HTR-8/SVneo (cell line): Measurements from ENCODE around the gene MYL5.
A peak's percentile ranks its signal among the peaks of the same experiment; 100 is the strongest.
"Not testable (repeated sequence)": the region's sequence is repeated elsewhere in the genome, so short reads cannot be mapped to it uniquely, and the experiment has no call there.

Experiments used
- DNase-seq: peaks from one replicate; pipeline ENCODE4 v3.0.0; 2011; ENCODE audit warnings: low spot score, mixed read lengths; ENCODE audit not compliant: insufficient read length
- FAIRE-seq: peaks from 2 replicates; lab custom pipeline; 2011; peaks lifted over from hg19 to GRCh38; lab: Jason Lieb, UNC

Gene MYL5

DNA sequence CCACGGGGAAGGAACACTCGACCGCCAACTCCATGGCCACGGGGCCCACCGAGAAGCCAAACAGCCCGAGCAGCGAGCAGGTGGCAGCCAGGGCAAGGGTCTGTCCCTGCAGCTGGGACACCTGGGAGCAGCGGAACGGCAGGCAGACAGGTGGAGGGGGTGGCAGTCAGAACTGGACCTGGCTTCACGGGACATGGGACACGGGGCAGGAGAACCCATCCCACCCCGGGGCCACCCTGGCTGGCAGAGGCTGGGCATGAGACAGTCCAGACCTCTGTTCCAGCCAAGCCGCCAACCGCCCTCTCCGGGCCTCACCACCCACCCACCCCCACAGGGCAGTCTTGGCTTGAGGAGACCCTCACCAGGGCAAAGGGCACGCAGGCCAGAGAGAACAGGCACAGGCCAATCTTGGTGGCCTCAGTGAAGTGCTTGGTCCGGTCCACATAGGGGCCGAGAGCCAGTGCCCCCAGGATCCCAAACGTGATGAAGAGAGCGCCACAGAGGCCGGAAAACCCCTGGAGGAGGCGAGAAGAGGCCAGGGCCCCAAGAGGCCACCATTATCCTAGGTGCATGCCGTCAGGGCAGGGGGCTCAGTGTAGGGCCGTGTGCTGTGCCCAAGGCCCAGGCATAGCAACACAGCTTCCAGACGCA is 9.0 kb downstream of the MYL5 start:
- no peak for DNase-seq
- no peak for FAIRE-seq

DNA sequence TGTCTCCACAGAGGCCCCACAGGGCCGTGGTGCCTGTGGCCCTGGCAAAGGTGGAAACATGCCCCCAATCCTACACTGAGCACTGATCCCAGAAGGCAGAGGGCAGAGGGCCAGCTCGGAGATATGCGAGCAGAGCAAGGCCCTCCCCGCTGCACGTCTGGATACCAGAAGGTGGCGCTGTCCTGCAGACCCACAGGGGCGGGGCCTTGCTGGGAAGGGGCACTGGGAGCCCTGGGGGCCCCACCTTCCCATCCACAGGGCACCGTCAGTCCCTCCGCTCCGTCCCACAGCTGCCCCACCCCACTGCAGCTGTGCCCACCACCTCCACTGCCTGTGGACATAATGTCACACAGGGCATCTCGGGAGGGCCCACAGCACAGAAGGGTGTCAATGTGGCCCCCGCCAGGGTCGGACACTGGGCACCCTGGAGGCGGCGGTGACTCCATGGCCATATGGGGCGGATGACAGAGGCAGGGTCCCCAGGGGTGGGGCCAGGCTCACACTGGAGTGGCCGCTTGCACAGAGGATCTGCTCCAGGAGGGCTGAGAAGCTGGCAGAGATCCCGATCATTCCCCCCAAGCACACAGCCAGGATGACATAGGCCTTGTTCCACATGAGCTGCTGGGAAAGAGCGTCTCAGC is 9.8 kb downstream of the MYL5 start:
- no peak for FAIRE-seq
- no peak for DNase-seq

DNA sequence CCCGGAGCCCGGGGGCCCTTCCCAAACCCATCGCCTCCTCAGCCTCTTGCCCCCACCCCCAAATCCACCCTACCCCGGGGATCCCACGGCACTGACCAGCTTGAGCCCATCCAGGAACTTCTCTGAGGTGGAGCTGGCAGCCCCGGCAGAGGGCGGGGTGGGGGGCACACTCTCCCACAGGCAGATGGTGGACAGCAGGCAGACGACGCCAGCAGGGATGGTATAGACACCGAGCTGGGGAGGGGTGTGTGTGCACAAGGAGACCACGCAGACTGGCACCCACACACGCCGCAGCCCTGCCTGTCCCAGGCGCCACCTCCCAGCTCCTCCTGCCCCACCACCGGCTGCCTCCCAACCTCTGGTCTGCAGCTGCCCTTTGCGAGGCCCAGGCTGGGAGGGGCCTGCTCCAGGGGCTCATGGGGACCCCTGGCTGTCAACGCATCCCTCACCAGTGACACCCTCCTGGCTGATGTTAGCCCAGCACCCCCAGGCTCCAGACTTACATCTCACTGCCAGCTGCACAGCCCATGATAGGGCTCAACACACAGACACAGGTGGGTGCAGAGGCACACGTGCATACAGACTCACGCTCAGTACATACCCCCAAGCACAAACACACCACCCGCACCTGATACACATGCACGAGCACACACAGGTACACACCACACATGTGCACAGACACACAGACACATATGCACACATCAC is 10.4 kb downstream of the MYL5 start:
- DNase-seq (no peak), FAIRE-seq (peak; percentile 82)

DNA sequence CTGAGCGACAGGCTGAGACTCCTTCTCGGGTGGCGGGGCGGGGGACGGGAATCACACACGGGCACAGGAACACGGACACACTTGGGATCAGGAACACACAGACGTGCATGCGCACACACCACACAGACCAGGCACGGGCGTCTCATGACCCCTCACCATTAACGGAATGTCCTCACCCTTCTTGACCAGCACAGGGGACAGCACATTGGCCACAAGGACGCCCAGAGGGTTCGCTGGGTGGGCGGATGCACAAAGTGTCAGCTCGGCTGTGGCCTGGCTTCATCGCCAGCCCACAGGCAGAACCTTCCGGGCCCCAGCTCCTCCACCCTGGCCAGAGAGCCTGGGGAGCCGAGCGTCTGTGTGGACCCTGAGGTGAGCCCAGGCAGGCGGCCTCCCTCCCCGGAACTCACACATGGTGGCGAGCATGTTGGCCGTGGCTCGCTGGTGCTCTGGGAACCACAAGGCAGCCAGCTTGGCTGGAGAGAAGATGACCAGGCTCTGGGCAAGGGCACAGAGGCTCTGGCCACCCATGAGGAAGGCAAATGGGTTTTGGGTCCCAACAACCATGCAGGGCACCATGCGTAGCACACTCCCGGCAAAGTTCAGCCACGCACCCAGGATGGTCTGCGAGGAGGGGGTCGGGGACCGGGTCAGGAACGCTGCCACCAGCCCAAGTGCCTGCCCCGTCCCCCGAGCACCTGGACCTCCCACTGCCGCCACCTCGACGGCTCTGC is 11.5 kb downstream of the MYL5 start:
- DNase-seq (no peak), FAIRE-seq (no peak)

DNA sequence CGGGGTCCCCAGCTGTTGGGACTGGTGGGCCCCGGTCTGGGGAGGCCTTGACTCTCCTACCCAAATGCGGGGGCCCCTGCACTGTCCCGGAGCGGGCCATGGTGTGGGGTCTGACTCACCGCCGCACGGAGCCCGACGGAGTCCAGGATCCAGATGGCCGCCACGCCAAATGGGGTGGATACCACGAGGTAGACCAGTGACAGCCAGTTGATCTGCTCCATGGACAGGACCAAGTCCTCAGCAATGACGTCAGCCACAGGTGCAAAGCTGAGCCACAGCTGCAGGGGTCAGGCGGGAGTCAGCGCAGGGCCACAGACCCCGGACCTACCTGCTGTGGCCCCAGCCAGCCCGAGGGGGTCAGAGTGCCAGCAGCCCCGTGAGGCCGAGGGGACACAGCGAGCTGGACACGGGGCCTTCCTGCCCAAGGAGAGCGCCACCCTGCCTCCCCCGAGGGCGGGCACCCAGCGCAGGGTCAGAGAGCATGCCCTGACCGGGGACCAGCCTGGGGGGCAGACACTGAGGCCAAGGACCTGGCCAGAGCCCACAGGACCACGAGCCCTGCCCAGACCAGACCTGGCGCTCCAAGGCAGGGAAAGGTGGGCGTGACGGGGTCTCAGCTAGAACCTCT is 12.2 kb downstream of the MYL5 start:
- DNase-seq = no peak
- no peak for FAIRE-seq

DNA sequence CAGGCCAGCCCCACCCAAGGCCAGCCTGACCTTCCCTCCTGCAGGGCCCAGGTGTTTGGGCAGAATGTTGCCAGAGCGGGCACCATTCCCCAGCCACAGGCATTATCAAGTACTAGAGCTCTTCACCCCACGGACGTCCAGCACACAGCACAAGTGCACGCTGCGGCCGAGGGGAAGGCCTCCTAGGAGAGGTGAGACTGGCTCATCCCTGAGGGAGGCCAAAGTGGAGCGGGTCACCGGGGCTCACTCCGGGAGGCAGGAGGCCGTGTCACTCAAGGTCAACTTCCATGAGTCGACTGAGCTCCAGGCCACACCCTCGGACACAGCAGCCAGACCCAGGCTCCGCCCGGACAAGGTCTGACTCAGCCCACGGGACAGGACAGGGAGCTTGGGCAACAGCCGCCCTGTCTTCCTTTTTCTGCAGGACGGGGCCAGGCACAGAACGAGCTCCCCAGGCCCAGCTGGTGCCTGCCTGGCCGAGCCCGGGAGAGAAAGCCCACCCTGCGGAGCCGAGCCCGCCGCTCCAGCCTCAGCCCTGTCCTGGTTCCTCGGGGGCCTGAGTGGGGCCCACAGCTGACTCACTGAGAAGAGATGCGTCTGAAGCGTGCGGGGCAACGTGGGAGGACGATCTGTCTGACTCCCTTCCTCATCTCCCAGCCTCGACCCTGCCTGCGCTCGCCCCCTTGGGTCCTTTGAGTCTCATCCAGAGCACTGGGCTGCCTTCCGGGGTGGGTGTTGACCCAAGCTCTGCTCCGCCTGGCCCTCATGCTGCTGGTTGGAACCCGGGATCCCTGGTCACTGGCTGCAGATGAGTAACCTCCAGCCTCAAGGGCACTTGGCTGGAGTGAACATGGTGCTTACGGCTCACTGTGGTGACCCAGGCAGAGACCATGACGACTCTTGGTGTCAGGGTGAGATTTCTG is 13.0 kb downstream of the MYL5 start:
- peak; percentile 93 for DNase-seq
- FAIRE-seq = peak; percentile 94

DNA sequence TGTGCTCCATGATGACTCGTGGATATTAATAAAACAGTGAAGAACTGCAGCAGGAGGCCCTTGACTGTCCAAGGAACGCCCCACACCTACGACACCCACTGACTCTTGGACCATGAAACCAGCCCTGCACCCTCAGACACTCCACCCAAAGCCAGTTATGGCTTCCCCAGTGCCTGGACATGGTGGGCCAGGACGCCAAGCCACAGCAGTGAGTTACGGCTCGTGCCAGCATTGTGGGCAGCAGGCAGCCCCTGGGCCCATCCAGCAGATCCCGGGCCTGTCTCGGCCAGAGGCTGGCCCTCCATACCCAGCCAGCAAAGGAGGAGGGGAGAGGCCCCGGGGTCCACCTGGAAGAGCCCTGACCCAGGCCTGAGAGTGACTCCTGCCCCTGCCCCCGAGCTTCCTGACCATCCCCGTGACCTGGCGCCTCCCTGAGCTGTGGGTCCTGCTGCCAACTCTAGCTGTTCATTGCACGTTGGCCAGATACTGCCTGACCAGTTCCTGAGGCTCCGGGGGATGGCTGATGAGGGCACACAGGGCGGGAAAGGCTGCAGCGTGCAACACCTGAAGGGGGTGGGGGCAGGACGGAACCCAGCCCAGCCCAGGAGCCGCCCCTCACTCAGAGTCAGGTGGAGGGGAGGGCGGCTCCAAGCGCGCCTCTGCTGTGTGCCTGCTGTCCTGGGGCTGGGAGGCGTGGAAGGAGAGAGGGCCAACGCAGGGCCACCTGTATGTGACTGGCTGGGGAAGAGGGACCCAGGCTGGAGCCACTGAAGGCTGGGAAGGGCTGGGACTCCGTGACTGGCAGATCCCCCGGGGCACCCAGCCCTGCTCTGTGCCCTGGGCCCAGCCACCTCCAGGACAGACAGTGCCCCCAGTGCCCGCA is 13.9 kb downstream of the MYL5 start:
- FAIRE-seq (no peak), DNase-seq (no peak)

DNA sequence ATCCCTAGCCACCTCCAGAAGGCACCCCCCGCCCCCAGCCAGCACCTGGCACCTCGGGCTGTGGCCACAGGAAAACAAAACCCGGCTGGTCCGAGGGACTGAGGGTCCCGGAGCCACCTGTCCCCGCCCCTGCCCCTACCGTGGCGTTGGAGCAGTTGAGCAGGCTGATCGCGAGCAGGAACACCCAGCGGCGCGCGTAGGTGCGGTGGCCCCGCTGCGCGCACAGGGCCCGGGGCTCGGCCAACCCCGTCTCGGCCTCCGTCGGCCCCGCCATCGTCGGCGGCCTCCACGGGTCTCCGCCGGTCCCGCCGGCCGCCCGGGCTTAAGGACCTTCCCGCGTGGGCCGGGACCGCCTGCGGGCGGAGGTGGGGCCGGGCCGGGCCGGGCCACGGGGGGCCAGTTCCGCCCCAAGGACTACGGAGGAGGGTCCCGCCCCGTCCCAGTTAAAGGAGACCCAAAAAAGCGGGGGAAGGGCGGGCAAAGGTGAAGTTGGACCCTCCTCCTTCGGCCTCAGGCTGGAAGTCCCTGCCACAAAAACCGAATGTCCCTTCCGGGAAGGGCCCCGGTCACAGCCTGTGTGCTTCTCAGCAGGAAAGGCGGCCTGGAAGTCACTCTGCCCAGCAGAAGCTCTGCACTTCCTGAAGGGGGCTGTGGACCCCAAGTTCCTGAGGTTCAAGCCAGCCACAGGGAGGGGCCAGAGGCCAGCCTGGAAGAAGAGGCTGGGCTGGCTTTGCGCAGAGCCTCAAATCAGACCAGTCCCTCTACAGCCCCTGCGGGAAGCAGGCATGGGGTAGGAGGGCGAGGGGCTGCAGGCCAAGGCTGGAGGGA is 14.7 kb downstream of the MYL5 start, which contains the start of gene SLC49A3:
Gene SLC49A3, minus strand, starts transcription at position 298 of the 828 bp plus-strand sequence. Its CDS starts 24 bp downstream, at position 274.
- no peak for FAIRE-seq
- no peak for DNase-seq

DNA sequence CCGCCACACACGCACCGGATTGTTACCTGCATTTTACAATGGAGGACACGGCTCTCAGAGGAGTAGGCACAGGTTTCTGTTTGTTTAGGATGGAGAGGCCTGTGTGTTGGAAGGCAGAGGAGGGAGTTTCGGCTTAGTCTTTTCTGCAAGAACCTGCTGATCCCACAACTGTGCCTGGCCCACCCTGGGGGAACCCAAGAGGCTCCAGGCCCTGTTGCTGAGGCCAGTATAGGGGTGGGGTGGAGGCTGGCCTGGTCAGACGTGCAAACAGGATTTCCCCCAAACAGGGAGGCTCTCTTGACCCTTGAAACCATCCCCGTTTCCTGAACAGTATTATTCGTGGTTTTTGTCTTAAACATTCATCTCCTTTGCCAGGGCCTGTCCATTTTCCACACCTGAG is 15.4 kb downstream of the MYL5 start:
- no peak for FAIRE-seq
- DNase-seq = no peak

DNA sequence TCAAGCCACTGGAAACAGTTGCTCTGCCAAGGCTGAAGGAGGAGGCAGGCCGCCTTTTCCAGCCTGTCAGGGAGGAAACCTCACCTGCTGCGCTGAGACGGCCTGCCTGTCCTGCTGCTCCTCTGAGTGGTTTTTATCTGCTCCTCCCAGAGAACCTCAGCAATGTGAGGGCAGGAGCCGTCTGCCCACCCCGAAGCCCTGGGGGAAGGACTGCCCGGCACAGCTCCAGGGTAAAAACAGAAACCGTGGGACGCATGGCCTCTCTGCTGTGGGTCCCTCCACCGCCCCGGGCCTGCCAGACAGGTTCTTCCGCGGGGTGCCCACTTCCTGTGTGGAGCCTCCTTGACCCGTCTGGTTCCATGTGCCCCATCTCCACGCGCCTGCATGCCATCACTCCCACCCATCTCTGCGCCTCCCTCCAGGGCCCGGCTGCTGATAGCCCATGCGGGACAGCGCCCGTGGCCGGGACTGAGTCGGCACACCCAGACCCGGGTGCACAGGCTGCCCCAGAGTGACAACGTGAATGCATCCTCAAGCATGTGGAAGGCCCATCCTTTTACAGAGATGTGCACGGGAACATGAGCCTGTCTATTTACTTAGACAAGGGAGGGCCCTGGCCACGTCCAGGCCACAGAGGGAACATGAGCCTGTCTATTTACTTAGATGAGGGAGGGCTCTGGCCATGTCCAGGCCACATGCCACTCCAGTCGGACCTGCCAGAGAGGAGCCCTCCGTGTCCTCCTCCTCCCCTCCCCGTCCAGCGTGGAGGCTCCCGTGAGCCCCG is 18.6 kb downstream of the MYL5 start:
- DNase-seq (no peak), FAIRE-seq (no peak)

DNA sequence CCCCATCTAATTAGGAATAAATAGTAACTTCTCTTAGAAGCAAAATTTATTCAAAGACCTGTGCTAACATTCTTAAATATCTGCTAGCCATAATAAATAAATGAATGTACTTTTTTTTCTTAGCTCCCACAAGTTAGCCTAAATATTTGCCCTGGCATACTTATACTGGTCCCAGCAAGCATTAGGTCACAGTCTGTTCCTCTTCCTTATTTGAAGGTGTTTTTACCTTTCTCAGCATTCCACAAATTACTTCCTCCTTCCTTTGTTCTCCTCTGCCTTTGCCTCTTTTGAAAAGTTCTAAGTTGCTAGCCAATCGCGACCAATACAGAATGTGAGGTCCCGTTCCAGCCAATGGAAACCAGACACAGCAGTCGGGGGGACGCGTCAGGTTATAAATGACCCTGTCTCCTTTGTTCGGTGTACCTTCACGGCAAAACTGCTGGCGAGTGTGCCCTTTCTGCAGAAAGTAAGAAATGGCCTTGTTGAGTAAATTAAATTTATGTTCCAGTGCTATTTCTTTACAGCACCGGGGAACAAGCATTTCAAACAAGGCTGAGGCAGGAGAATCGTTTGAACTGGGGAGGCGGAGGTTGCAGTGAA is 20.1 kb downstream of the MYL5 start:
- not testable (repeated sequence) for DNase-seq, FAIRE-seq

DNA sequence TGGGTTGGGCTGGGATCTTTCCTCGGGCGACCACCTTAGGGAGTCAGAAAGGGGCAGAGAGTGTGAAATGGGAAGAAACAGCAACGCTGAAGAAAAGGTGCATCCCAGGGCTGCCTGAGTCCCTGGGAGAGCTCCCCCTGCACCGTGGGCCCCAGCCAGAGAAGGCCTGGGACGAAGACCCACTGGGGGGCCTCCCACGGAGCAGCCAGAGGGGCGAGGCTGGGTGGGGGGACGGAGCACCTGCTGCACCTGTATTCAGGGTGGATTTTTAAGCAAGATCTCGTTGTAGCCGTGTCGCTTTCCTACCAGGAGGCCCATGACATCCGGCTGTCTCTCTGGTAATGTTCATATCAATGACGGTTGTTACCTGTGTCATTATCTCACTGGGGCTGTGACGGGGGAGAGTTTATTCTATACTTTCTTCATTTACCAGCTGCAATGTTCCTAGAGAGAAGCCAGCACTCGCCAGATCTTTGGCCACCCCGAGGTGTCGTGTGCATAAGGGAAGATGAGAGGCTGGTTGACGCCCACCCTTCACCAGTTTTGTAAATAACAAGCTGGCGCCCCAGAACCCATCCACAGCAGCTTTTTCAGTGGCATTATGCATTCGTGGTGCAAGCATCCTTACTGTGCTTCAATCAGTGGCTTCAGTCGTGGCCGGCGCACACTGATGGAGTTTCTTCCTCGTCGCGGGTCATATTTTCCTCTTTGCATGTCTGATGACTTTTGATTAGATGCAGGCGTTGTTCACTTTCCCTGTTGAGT is 25.7 kb downstream of the MYL5 start:
- FAIRE-seq = no peak

DNA sequence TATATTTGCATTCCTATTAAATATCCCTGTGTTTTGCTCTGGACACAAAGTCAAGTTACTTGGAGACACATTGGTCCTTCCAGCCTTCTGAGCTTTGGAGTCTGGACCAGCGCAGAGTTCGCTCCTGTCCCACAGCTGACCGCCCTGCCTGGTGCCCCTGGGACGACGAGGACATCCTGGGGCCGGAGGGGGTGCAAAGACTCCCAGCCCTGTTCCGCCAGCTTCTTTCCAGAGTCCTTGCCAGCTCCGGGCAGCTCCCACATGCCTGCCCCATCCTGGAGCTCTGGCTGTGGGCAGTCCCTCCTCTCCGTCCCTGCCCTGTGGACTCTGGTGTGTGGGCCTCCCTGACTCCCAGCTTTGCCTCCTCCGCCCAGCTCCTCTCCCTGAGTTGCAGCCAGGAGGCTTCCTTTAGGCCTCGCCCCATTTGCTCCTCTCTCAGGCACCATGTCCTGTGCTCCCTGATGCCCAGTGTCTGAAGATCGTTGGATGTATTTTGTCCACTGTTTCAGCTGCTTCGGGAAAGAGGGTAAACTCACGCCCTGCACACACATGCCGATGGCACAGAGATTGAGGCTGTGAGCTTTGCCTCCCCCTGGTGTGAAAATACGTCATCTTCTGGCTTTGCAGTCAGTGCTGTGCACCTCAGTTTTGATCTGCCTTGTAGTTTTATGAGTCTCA is 26.4 kb downstream of the MYL5 start:
- peak; percentile 31 for FAIRE-seq

More for the DNA sequence above, 25.7 kb downstream of the MYL5 start:
- DNase-seq = no peak

DNA sequence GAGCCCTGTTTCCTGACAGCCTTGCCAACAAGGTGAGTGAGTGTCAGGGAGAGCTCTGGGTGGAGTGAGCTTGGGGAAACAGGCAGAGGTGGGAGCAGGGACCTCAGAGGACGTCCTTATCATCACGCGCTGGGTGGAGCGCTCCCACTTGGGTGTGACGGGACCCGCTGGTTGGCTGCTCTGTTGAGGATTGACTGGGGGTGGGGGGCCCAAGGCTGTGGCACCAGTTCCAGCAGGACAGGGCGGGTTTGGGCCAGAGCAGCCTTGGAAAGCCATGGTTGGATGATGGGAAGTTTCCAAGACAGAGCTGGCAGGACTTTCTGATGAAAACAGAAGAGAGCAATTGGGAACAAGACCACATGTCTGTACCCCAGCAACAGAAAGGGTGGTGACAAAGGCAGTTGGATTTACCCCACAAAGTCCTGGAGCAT is 28.3 kb downstream of the MYL5 start:
- FAIRE-seq = no peak
- no peak for DNase-seq

More for the DNA sequence above, 26.4 kb downstream of the MYL5 start:
- DNase-seq = no peak
